H54 (cell line): ENCODE measurements around the gene ZNF627.
"Not testable (repeated sequence)": the region's sequence is repeated elsewhere in the genome, so short reads cannot be mapped to it uniquely, and the experiment has no call there.

Experiments used
- DNase-seq: peaks from one replicate; pipeline ENCODE4 v3.0.0; 2011; ENCODE audit warnings: low spot score, mixed read lengths; ENCODE audit not compliant: insufficient read length
- FAIRE-seq: peaks from 3 replicates; lab custom pipeline; 2011; peaks lifted over from hg19 to GRCh38; lab: Jason Lieb, UNC
- POLR2A ChIP-seq: IDR thresholded peaks from 2 replicates; pipeline ENCODE4 v1.6.1; 2011; ENCODE audit warnings: low read depth, mild to moderate bottlenecking, low read length

ZNF627 gene

DNA sequence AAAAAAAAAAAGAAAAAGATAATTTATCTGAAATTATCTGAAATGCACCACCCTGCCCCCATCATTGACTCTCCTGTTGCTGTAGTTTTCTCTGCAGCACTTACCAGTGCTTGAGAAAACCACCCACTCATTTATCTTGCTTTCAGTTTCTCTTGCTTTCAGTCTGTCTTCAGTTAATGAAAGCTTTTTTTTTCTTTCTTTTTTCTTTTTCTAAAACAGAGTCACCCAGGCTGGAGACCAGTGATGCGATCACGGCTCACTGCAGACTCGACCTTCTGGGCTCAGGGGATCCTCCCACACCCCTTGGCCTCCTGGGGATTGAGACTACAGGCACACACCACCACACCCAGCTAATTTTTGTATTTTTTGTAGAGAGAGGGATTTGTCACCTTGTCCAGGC, 15.5 kb upstream of the ZNF627 start:
- DNase-seq (no peak), FAIRE-seq (no peak)

GRCh38 chr19:11586331-11586730, 11.0 kb upstream of the ZNF627 start:
- FAIRE-seq = no peak
- no peak for TF ChIP-seq POLR2A
- DNase-seq = no peak

More for the DNA sequence above, 15.5 kb upstream of the ZNF627 start:
- no peak for TF ChIP-seq POLR2A

GRCh38 chr19:11587302-11587974, 9.8 kb upstream of the ZNF627 start:
- TF ChIP-seq POLR2A = no peak
- DNase-seq (peak; percentile 73), FAIRE-seq (peak; percentile 85)

DNA sequence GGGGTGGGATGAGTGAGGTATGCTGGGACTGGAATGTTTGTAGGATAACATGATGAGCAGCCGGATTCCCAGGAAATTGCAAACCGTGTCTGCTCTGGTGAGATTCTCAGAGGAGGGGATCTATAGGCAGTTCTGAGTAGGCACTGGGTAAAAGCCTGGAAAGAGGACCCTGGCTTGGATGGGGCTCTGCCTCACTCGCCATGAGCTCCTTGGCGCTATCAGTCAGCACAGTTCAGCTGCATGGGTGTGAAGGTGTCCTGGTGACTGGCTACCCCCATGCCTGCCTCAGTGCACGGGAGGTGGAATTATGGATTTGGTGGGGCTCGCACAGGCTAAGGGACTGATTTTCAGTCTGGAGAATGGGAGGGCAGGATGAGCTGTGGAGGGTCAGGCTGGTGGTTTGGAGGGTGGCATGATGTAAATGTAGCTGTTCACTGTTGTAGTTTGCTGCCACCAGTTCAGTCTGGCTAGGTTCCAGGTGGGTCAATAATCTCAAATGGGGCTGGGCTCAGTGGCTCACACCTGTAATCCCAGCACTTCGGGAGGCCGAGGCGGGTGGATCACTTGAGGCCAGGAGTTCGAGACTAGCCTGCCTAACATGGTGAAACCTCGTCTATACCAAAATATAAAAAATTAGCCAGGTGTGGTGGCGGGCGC, 9.2 kb upstream of the ZNF627 start:
- TF ChIP-seq POLR2A = no peak
- DNase-seq = peak; percentile 24
- no peak for FAIRE-seq

DNA sequence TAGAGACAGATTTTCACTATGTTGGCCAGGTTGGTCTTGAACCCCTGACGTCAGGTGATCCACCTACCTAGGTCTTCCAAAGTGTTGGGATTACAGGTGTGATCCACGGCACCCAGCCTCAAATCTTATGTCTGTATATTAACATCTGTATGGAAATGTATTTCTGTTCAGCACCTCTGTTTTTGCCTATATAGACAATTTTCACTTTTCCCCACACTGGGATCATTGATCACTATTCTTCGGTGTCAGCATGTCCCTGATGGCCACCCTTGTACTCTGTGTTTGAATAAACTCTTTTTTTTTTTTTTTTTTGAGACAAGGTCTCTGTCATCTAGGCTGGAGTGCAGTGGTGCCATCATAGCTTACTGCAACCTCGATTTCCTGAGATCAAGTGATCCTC, 3.2 kb upstream of the ZNF627 start:
- FAIRE-seq = no peak
- no peak for TF ChIP-seq POLR2A
- no peak for DNase-seq

- TF ChIP-seq POLR2A = no peak
- no peak for DNase-seq
- FAIRE-seq = no peak
These were observed 1.1 kb upstream of the ZNF627 start for GRCh38 chr19:11596156-11596555.

- DNase-seq = no peak
- no peak for FAIRE-seq
- TF ChIP-seq POLR2A = no peak
These were observed 810 bp downstream of the ZNF627 start for GRCh38 chr19:11598103-11598483.

DNA sequence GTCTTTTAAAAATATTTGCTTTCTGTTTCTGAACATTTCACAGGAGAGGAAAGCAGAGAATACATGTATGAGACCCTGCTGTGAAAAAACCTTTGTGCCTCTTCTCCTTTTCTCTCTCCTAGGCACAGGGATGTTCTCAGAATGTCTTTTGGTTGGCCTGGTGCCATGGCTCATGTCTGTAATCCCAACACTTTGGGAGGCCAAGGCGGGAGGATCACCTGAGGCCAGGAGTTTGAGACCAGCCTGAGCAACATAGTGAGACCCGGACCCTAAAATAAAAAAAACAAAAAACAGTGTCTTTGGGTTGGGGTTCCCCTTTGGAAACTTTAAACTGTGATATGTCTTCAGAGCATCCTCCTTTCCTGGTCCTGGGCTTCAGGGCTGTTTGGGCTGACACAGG, 1.5 kb downstream of the ZNF627 start:
- no peak for FAIRE-seq
- no peak for DNase-seq
- TF ChIP-seq POLR2A = no peak

- DNase-seq, FAIRE-seq: not testable (repeated sequence)
These were observed 2.4 kb downstream of the ZNF627 start for GRCh38 chr19:11599704-11600103.

DNA sequence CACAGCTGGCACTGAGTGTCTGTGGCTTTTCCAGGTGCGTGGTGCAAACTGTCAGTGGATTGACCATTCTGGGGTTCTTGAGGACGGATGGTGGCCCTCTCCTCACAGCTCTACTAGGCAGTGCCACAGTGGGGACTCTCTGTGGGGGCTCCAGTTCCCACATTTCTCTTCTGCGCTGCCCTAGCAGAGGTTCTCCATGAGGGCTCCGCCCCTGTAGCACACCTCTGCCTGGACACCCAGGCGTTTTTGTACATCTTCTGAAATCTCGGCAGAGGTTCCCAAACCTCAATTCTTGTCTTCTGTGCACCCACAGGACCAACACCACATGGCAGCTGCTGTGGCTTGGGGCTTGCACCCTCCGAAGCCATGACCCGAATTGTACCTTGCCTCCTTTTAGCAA, 9.2 kb downstream of the ZNF627 start:
- TF ChIP-seq POLR2A = no peak
- FAIRE-seq (no peak), DNase-seq (no peak)

GRCh38 chr19:11611730-11612129, 14.4 kb downstream of the ZNF627 start:
- DNase-seq = no peak
- FAIRE-seq = no peak
- TF ChIP-seq POLR2A = no peak

DNA sequence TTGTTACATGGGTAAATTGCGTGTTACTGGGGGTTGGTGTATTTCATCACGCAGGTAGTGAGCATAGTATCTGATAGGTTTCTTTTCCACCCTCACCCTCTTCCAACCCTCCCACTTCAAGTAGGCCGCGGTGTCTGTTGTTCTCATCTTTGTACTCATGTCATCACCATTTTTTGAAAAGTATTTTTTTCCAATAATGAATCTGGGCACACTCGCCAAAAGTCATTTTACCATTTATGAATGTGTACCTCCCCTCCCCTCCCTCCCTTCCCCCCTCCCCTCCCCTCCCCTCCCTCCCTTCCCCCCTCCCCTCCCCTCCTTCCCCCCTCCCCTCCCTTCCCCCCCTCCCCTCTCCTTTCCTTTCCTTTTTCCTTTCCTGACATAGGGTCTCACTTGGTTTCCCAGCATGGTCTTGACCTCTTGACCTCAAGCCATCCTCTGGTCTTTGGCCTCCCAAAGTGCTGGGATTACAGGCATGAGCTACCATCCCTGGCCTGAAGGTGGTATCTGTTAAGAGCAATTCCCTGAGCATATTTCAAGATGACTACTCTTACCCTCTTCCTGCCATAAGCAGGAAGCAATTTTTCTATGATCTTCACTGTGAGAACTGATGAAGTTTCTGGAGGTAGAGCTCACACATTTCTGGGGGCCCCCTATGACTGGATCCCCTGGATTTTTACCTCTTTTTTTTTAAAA, 15.7 kb downstream of the ZNF627 start:
- FAIRE-seq = no peak
- DNase-seq = no peak
- no peak for TF ChIP-seq POLR2A

DNA sequence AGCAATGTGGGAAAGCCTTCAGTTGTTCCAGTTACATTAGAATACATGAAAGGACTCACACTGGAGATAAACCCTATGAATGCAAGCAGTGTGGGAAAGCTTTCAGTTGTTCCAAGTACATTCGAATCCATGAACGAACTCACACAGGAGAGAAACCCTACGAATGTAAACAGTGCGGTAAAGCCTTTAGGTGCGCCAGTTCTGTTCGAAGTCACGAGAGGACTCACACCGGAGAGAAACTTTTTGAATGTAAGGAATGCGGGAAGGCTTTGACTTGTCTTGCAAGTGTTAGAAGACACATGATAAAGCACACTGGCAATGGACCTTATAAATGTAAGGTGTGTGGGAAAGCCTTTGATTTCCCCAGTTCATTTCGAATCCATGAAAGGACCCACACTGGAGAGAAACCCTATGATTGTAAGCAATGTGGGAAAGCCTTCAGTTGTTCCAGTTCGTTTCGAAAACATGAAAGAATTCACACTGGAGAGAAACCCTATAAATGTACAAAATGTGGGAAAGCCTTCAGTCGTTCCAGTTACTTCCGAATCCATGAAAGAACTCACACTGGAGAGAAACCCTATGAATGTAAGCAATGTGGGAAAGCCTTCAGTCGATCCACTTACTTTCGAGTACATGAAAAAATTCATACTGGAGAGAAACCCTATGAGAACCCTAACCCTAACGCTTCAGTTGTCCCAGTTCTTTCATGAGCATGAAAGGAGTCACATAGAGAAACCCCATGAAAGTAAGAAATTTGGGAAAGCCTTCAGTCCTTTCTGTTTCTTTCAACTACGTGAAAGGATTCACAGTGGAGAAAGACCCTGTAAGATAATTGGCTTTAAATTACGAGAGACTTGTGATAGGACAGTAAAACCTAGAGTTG, 20.1 kb downstream of the ZNF627 start:
- no peak for TF ChIP-seq POLR2A
- DNase-seq = no peak
- no peak for FAIRE-seq

GRCh38 chr19:11620553-11620952, 23.3 kb downstream of the ZNF627 start:
- no peak for DNase-seq
- no peak for TF ChIP-seq POLR2A
- no peak for FAIRE-seq

GRCh38 chr19:11622401-11622800, 25.1 kb downstream of the ZNF627 start:
- not testable (repeated sequence) for DNase-seq, FAIRE-seq
